Epidermal melanocyte (primary cell): Measurements from ENCODE around the gene TC2N.
"Not testable (repeated sequence)": the region's sequence is repeated elsewhere in the genome, so short reads cannot be mapped to it uniquely, and the experiment has no call there.

Experiments used
- DNase-seq: peaks from one replicate; pipeline ENCODE4 v3.0.0; 2011; ENCODE audit warnings: low spot score; ENCODE audit not compliant: insufficient read length

TC2N gene

GRCh38 chr14:91889477-91890211 lies 22.3 kb upstream of the TC2N start:
- no peak for DNase-seq

DNA sequence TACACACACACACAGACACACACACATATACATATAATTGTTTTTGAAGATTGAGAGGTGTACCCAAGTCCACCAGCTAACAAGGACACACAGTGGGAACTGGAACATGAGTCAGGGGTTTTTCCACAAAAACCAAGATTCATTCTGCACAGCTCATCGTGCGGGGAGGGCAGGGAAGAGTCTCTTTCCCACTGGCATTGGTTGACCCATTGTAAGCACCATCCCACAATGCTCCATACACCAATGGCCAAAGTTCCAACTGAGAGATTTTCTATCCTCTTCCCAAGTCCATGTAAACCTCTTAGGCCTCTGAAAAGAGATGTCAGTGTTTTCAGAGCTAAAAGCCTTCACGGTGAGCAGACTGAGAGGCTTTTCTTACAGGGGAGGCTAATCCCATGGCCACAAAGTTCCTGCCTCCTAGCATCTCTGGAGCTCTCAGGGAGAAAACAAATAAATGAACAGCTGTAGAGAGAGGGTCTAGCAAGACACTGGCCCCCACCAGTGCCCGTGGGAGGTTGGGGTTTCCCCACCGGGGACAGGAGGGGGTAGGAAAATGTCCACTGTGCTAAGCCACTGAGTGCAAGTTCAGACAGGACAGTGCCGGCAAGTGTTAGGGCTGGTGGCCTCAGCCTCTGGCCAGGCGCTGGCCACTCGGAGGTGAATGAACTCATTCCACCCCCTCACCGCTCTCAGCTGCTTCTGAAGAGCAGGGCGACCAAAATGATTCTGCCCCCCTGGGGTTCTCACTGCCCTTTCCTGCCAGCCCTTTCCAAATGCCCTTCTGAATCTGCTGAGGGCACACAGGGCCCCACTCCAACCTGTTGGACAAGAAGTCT lies 21.5 kb upstream of the TC2N start:
- DNase-seq: no peak

GRCh38 chr14:91886961-91887360 lies 19.6 kb upstream of the TC2N start:
- no peak for DNase-seq

DNA sequence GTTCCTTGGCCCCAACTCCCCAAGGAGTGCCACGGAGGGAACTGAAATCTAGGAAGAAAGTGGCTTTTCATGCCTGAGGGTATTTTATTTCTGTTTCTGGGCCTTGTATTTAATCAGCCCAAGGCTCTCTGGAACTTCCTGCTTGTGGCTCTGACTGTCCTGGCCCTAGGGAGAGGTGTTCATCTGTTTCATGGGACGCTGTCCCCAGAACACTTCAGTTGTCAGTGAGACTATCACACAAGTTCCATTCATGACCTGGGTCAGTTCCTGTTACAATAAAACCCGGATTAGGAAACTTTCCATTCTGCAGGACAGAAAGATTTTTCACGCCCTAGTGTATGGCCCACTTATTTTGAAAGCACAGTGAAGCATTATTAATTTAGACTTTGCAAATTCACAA lies 18.5 kb upstream of the TC2N start:
- DNase-seq: no peak

- no peak for DNase-seq
Measured at GRCh38 chr14:91885113-91885712, 17.9 kb upstream of the TC2N start.

GRCh38 chr14:91884664-91885063 lies 17.3 kb upstream of the TC2N start:
- DNase-seq: no peak

DNA sequence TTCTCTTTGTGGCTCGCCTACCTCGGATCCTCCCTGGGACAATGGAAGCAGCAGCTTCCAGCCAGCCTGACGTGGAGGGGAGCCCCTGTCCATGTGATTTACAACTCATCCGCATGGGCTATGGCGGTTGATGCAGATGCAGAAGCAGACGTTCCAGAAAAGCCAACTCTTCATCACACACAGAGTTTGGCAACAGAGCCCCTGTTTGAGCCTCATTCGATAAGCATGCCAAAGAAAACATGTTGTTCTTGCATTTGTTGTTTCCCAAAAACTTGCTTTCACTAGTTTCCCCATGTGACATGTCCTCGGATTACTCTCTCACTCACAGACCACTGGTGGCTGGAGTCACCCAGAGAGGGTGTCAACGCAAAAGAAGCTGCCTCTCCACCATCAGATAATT lies 16.4 kb upstream of the TC2N start:
- DNase-seq: no peak

- no peak for DNase-seq
Measured at GRCh38 chr14:91882776-91883175, 15.4 kb upstream of the TC2N start.

DNA sequence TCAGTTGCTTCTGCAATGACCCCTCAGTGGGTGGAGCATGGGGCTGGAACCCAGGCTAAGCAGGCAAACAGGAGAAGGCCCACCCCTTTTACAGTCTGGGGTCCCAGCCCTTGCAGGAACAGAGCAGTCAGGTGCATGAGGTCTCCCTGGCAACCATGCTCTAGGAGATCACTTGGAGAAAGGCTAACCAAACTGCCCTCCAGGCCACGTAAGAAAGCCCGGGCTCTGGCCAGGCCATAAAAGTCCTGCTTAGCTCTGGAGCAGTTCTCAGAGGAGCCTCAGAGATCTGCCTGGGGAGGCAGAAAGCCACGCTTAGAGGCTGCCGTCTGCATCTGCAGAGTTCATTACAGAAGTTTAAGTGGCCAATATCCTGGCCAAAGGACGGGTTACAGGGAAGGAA lies 15.0 kb upstream of the TC2N start:
- no peak for DNase-seq

- no peak for DNase-seq
Measured at GRCh38 chr14:91879196-91879595, 11.9 kb upstream of the TC2N start.

DNA sequence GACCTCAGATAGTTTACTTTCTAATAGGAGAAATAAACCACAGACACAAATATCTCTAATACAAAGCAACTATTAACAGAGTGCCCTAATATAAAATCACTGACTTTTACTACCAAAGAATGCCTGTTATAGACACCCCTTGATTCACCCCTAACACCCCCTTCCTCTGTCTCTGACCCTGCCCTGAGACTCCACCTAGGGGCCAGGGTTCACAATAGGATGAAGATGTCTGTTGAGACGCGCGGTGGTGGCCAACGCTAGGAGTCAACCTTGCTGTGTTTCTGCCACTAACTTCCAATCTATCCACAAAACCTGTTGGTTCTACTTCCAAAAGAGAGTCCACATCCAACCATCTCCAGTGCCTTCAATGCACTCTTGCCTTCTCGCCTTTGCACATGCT lies 10.9 kb upstream of the TC2N start:
- no peak for DNase-seq

DNA sequence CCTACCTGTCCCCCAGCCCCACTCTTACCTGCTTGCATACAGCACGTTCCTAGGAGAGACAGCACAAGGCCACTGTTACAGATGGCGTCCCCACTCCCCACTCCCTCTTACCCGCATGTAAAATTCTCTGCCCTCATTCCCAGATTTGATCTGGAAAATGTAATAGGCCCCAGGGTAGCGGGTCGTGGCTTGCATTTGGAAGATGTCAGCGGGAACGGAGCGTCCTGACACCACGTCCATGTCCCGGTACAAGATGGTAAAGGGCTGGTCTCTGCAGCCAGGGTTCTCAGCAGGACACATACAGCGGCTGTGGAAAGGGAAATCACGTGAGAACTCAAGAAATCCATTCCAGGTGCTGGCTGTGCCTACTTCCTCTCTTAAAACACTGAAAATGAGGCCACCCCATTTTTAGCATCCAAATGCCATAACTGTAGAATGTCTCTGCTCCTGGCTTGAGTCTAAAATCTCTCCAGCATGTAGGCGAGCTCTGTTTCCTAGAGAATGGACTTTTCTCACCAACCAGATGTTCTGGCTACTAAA lies 10.1 kb upstream of the TC2N start:
- DNase-seq: no peak

- DNase-seq: no peak
Measured at GRCh38 chr14:91876492-91876891, 9.2 kb upstream of the TC2N start.

DNA sequence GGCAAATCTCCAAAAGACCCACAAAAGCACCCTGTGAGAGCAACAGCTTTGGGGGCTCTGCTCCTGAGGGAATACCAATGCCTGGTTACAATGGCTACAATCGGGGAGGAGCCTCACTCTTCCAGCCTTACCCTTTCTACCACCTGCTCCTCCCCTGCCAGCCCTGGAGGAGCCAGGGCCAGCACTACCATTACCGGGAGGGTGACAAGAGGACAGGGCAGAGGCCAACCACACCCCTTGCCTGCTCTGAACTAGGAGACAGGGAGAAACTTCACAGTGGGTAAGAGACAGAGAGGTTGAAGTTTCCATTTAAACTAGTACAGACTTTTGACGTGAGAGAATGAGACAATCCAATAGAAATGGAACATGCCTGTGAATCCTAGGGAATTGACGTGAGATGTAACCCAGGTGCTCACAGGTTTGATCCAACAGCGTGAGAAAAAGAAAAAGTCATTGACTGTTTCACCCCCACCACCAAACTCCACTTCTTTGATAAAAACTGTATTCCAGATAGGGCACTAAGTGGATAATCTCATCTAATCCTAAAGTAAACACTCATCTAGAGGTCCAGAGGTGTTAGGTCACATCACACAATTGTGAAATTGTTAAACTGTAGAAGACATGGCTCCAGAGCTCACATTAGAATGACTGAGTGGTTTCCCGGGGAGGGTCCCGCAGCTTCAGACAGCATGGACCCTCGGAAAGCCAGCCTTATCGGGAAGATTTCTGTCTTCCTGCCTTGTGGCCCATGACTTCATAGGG lies 8.4 kb upstream of the TC2N start:
- no peak for DNase-seq

- no peak for DNase-seq
Measured at GRCh38 chr14:91873471-91874415, 6.4 kb upstream of the TC2N start.

- no peak for DNase-seq
Measured at GRCh38 chr14:91872517-91873470, 5.5 kb upstream of the TC2N start.

GRCh38 chr14:91872011-91872501 lies 4.7 kb upstream of the TC2N start:
- DNase-seq: no peak

DNA sequence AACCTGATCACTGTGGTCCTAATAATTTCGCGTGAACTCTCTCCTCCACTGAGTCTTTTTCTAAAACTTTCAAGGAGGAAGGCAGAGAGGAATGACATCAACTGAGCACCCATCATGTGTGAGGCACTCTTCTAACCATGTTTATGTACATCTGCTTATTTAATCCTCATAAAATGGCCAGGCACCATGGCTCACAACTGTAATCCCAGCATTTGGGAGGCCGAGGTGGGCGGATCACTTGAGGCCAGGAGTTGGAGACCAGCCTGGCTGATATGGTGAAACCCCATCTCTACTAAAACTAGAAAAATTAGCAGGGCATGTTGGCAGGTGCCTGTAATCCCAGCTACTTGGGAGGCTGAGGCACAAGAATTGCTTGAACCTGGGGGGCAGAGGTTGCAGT lies 4.1 kb upstream of the TC2N start:
- not testable (repeated sequence) for DNase-seq

- DNase-seq: no peak
Measured at GRCh38 chr14:91870890-91871289, 3.6 kb upstream of the TC2N start.
